Stomach (tissue), 9 donors: Measurements from ENCODE around the gene TEAD1. TPM values are rescaled to one million over a fixed set of nuclear protein-coding genes. Genes with fewer than 3 reads are reported as not detected.

Experiments
- DNase-seq, 2 donors: peaks; one replicate each; pipeline versions ENCODE4 v3.0.0 to v3.0.0-alpha.2; 2013 to 2019
- H3K27ac ChIP-seq, 5 donors: fragments of 200-600 bp in 4 of 5; sonication (generic) in 4 of 5; one replicate each; pipeline ENCODE4 v1.5.1; 2013 to 2019; ENCODE audit warnings: mild to moderate bottlenecking in 1 of 5, moderate library complexity in 1 of 5
- H3K27me3 ChIP-seq, 3 donors: fragments of 200-600 bp; sonication (generic); one replicate each; pipeline ENCODE4 v1.5.1; 2017 to 2019; ENCODE audit warnings: mixed run types in 1 of 3
- H3K36me3 ChIP-seq, 4 donors: fragments of 200-600 bp; sonication (generic); 1 replicate in 3 of 4; 2 replicates in 1 of 4; pipeline ENCODE4 v1.5.1; 2016 to 2019
- H3K4me1 ChIP-seq, 4 donors: fragments of 200-600 bp; sonication (generic); one replicate each; pipeline ENCODE4 v1.5.1; 2016 to 2019
- H3K4me3 ChIP-seq, 4 donors: fragments of 200-600 bp; sonication (generic) in 3 of 4; one replicate each; pipeline ENCODE4 v1.5.1; 2016 to 2019; ENCODE audit warnings: mild to moderate bottlenecking in 1 of 4
- H3K9me3 ChIP-seq, 4 donors: fragments of 200-600 bp; sonication (generic); one replicate each; pipeline ENCODE4 v1.5.1; 2016 to 2019
- EP300 ChIP-seq: sonication (generic); formaldehyde crosslinking; IDR thresholded peaks from one replicate; pipeline ENCODE4 v1.6.1; 2017; ENCODE audit warnings: antibody characterized with exemption
- POLR2A ChIP-seq, 4 donors: fragments of 450-650 bp; IDR thresholded peaks; one replicate each; pipeline ENCODE4 v1.6.1; 2016; ENCODE audit warnings: antibody characterized with exemption in 4 of 4, control low read depth in 2 of 4, mild to moderate bottlenecking in 1 of 4, moderate library complexity in 1 of 4
- POLR2AphosphoS5 ChIP-seq, 3 donors: sonication (generic); formaldehyde crosslinking; IDR thresholded peaks; one replicate each; pipeline ENCODE4 v1.6.1; 2016; ENCODE audit warnings: antibody characterized with exemption in 3 of 3
- WGBS, 5 donors: extraction: QIAGEN DNeasy Blood & Tissue Kit in 3 of 5; methylation state at CpG; one replicate each; pipeline versions ENCODE4 v1.1.5 to v1.1.7; 2013 to 2018; 5-methylcytosine and 5-hydroxymethylcytosine counted together
- intact Hi-C: fragments of 100-400 bp; cut with DNase I; formaldehyde crosslinking; loops from one replicate; pipeline ENCODE4 v1.15.1; 2023; ENCODE audit warnings: low total_unique reads
- polyA plus RNA-seq, 3 donors: library from polyadenylated mRNA; stranded (reverse); fragments of 200-250 nt; gene quantifications; one replicate each; pipeline ENCODE4 v1.2.3, GENCODE V29; 2013
- total RNA-seq, 5 donors: library from RNA; depleted of rRNA; stranded (reverse); fragments of >200 nt; gene quantifications; one replicate each; pipeline versions ENCODE4 v1.1.0 to v1.2.3, GENCODE V29; 2014 to 2016
- TF ChIP-seq, protein P1 (sequence below), 7 experiments: fragments of 450-650 bp in 4 of 7; fragments of 200-600 bp in 3 of 7; sonication (generic) in 3 of 7; IDR thresholded peaks; one replicate each; pipeline ENCODE4 v1.5.1; 2016 to 2019; ENCODE audit warnings: antibody characterized with exemption in 7 of 7, control low read depth in 2 of 7, mild to moderate bottlenecking in 1 of 7
- donor health status: healthy with polysubstance abuse.
- donor health status: Bipolar disorder and iron deficiency.
- donor health status: healthy.

Gene TEAD1
- total and polyA plus RNA-seq, 8 donors, result 4.9 to 133 (median 65.2) TPM

DNA sequence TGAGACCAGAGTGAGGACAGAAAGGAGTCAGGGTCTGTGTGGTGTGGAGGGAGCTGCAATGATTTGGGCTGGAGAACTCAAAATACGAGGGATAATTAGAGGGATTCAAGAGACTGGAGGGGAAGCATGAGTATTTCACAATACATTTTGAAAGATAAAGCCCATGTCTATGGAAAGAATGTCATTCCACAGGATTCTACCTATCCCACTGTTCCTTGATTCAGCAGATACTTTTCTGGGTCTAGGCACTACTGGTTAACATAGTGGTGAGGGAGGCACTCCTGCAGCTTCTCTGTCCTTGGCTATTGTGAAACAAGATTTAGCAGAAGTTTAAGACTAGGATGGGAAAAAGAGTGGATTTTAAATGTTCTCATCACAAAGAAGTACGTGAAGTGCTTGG is 262.0 kb downstream of the TEAD1 start:
- DNase-seq, result no peak
- no peaks in the 10 kb centered on the region for H3K27me3 ChIP-seq
- no peak overlapping the region for H3K4me3 ChIP-seq
- no peak overlapping the region for H3K27ac ChIP-seq
- intact Hi-C loops, result no loop called here
- no peaks in the 10 kb centered on the region for H3K4me1 ChIP-seq
- peaks cover 10 to 75% (median 54%) of the 10 kb centered on the region in 4 donors for H3K36me3 ChIP-seq
- no peaks in the 10 kb centered on the region for H3K9me3 ChIP-seq
- WGBS, 5 donors, result 45 to 92% (median 87%) methylated on average over 2 of the region's 2 CpGs
- TF ChIP-seq EP300 (no peak), POLR2A (IDR thresholded peaks at IDR 0.05) (no peak), POLR2AphosphoS5 (IDR thresholded peaks at IDR 0.05) (no peak)
- TF ChIP-seq, protein P1, sequence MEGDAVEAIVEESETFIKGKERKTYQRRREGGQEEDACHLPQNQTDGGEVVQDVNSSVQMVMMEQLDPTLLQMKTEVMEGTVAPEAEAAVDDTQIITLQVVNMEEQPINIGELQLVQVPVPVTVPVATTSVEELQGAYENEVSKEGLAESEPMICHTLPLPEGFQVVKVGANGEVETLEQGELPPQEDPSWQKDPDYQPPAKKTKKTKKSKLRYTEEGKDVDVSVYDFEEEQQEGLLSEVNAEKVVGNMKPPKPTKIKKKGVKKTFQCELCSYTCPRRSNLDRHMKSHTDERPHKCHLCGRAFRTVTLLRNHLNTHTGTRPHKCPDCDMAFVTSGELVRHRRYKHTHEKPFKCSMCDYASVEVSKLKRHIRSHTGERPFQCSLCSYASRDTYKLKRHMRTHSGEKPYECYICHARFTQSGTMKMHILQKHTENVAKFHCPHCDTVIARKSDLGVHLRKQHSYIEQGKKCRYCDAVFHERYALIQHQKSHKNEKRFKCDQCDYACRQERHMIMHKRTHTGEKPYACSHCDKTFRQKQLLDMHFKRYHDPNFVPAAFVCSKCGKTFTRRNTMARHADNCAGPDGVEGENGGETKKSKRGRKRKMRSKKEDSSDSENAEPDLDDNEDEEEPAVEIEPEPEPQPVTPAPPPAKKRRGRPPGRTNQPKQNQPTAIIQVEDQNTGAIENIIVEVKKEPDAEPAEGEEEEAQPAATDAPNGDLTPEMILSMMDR (IDR thresholded peaks at IDR 0.05), result no peak

DNA sequence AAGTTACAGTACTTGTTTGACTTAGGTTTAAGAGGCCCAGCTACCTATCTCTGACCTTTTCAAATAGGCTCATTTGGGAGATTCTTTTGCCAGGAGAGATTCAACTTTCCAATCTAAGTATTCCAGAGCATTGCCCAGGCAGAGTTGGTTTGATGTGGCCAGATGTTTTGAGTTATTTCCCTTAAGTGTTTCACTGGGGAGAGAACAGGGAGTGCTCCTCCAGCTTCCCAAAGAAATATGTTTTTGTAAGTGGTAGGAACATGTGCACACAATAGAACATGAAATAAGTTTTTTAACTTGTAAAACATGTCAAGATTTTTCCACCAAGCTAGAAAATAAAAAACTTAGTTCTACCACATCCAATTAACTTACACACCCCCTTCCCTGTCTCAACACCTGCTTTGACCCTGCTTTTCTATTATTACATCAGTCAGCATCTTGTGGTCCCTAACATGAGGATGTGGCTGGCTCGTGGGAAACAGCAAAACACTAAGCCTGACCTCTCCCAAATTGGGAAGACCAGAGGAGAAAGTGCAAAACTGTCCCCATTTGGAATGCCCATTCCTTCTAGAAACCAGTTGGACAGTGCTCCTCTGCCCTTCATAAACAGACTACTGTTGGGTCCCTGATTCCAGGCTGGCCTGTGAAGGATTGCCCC is 264.5 kb downstream of the TEAD1 start:
- no peaks in the 10 kb centered on the region for H3K27me3 ChIP-seq
- H3K36me3 ChIP-seq, result peaks cover 15 to 74% (median 59%) of the 10 kb centered on the region in 4 donors
- 77 to 95% (median 83%) methylated on average over 1 of the region's 1 CpG for WGBS, 5 donors
- no peaks in the 10 kb centered on the region for H3K9me3 ChIP-seq
- TF ChIP-seq POLR2AphosphoS5 (IDR thresholded peaks at IDR 0.05) (no peak), EP300 (no peak), POLR2A (IDR thresholded peaks at IDR 0.05) (no peak)
- TF ChIP-seq, protein P1 (IDR thresholded peaks at IDR 0.05), result no peak
- intact Hi-C loops, result no loop called here
- H3K4me1 ChIP-seq, result no peaks in the 10 kb centered on the region
- no peak overlapping the region for H3K4me3 ChIP-seq
- DNase-seq, result no peak
- H3K27ac ChIP-seq, result no peak overlapping the region

DNA sequence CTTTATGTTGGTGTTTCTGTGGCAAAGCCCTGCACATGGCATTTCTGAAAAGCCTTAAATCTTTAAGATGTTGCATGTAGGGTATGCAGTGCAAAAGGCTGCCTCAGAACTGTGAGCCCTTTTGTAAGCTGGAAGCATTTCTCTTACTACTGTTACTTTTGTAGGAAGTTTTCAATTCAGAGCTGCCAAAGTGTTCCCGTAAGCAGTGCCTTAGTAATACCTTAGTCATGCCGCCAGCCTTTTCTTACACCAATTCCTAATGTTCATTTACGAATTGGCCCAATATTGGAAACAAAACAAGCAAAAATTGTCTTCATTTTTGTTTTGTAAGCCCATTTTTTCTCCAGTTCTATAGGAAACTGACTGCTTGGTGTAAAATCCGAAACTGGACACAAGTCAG is 267.4 kb downstream of the TEAD1 start:
- 90 to 94% (median 92%) methylated on average over 4 of the region's 4 CpGs for WGBS, 5 donors
- no peaks in the 10 kb centered on the region for H3K27me3 ChIP-seq
- no peak overlapping the region for H3K27ac ChIP-seq
- H3K9me3 ChIP-seq, result peaks cover 0 to 6% (median 0%) of the 10 kb centered on the region in 4 donors
- no peak for TF ChIP-seq POLR2AphosphoS5 (IDR thresholded peaks at IDR 0.05)
- TF ChIP-seq, protein P1 (IDR thresholded peaks at IDR 0.05), result no peak
- no peak for TF ChIP-seq POLR2A (IDR thresholded peaks at IDR 0.05)
- no peak for TF ChIP-seq EP300
- H3K4me3 ChIP-seq, result no peak overlapping the region
- peaks cover 15 to 67% (median 58%) of the 10 kb centered on the region in 4 donors for H3K36me3 ChIP-seq
- no peaks in the 10 kb centered on the region for H3K4me1 ChIP-seq
- no peak for DNase-seq
- intact Hi-C loops, result no loop called here

DNA sequence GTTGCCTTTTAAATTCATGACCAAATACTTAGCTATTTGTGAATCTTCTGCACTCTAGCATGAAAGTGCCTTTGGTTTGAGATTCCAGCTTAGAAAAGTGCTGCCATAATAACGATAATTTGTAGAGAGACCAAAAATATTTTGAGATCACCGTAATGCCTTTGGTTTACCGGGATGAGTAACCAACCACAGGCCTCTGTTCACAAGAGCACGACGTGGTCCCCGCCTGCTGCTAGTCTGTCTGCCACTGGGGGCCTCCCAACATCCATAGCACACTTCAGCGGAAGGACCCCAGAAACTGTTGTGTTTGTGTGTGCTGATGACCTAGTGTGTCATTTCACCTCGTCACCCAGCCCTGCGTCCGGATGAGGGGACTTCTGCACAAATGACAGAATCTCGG is 267.9 kb downstream of the TEAD1 start:
- H3K27ac ChIP-seq, result no peak overlapping the region
- intact Hi-C loops, result no loop called here
- H3K4me1 ChIP-seq, result no peaks in the 10 kb centered on the region
- TF ChIP-seq, protein P1 (IDR thresholded peaks at IDR 0.05), result no peak
- TF ChIP-seq EP300 (no peak), POLR2A (IDR thresholded peaks at IDR 0.05) (no peak), POLR2AphosphoS5 (IDR thresholded peaks at IDR 0.05) (no peak)
- 91 to 95% (median 94%) methylated on average over 11 of the region's 11 CpGs for WGBS, 5 donors
- no peak overlapping the region for H3K4me3 ChIP-seq
- H3K36me3 ChIP-seq, result peaks cover 11 to 62% (median 53%) of the 10 kb centered on the region in 4 donors
- DNase-seq, result no peak
- H3K9me3 ChIP-seq, result peaks cover 0 to 11% (median 0%) of the 10 kb centered on the region in 4 donors
- no peaks in the 10 kb centered on the region for H3K27me3 ChIP-seq
